HG03342 (cell line): ENCODE results near the gene MYO3B.
"Not testable (repeated sequence)": the region's sequence is repeated elsewhere in the genome, so short reads cannot be mapped to it uniquely, and the experiment has no call there.

Experiments
- ATAC-seq: cut with Tn5 transposase; IDR thresholded peaks from one replicate; pipeline ENCODE4 v1.9.1; 2021; ENCODE audit warnings: mild to moderate bottlenecking, moderate library complexity; ENCODE audit not compliant: unreplicated experiment

The MYO3B gene

DNA sequence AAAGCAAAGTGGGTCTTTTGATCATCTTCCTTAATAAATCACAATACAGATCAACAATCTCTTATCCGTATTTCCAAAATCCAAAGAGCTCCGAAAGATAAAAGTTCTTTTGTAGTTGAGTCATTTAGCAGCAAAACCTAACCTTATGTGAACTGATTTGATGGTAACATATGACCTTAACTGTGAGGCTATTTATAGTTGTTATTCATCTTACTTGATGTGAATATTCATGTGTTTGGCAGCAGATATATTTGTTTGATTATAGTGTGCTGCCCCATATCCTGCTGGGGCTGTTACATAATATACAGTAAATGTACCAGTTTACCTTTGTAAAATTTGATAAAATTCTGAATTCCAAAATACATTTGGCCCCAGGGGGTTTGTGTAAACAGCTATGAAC is 158.5 kb downstream of the MYO3B start:
- ATAC-seq: no peak

- ATAC-seq: no peak
Measured at GRCh38 chr2:170336916-170337315, 159.0 kb downstream of the MYO3B start.

GRCh38 chr2:170339322-170339721 is 161.4 kb downstream of the MYO3B start:
- no peak for ATAC-seq

DNA sequence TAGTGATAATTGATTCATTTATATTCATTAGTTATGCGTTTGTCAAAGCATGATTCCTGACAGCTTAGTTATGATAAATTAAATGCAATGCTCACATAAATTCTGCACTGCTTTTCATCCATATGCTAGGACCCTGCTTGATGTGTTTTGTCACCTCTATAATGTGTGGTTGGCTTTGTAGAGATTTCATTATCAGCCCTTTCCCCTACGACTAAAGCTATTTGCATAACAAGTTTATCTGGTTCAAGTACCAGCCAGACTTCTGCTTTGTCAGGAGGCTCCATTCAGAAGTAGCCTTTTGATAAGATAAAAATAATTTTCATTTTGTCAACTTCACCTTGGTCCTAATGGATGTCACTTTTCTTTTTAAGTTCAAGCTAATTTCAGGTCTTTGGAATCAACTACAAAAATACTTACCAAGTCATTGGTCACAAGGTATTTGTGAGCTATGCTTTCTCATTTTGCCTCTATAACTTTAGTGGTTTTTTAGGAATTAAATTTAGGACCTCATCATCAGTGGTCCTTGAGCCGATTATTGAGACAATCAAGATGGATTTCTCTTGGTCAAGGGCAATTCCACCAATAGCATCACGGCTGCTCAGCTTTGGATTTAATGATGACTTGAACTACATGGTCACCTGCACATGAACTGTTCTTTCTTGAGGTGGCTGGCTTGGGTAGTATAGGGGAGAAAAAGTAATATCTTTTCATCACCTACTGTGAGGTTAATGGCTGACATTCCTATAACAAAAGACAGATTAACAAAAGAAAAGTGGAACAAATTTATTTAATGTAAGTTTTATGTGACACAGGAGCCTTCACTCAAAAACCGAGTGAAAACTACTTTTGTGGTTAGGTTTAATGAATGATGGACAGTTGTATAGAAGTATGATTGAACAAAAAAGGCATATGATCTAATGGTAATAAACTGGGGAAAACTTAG is 162.1 kb downstream of the MYO3B start:
- ATAC-seq: no peak

DNA sequence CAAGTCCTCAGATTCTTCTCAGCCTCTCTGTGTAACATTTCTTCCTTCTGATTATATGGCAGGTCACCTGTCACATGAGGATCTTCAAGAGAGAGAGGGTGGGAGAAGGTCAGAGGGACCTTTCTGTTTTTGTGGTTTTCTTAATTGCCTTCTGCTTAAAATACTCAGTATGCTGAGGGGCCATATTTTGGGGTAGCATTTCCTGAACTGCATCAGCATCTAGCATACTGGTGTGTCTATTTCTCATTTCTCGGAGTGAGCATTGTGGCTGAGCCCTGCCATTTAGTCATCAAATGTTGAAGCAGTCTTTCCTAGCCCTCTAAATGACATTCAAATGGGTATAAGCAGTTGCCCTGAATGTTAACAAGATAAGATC is 162.7 kb downstream of the MYO3B start:
- ATAC-seq: no peak

DNA sequence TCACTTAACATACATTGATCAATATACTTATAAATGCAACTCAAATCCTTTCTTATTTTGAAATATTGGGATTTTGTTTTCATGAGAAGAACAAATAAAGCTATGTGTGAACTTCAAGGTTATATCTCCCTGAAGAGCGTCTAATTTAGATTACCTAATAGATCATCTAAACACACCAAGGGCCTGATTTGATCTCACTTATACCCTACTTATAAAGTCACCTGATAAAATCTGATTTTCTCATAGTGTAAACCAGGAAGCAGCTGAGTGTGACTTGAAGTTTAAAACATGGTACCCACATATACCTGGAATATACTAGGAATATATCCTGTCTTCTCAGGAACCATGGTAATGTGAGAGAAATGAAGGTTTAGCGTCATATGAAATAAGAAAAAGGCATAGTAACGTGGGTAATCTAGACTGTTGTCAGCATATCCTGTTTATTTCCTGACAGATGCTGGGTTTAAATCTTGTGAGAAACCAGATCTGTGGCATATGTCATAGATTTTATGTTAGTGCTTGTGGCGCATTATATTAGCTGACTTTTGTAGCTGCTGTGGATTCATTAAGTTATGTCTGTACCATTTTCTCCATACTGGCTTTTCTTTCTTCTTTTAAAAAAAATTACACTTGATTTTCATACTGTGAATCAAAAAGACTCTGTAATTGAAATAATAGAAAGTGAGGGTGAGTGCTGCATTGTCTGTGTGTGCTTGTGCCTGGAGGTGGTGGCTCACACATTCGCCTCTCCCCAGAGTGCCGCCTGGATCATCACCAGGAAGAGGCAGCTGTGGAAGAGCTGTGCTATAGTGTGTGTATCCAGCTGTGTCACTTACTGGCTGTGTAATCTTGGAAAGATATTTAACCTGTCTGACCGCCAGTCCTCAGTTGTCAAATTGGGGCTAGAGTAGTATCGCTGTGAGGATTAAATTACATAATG is 164.0 kb downstream of the MYO3B start:
- no peak for ATAC-seq

GRCh38 chr2:170344663-170345346 is 166.9 kb downstream of the MYO3B start:
- no peak for ATAC-seq

DNA sequence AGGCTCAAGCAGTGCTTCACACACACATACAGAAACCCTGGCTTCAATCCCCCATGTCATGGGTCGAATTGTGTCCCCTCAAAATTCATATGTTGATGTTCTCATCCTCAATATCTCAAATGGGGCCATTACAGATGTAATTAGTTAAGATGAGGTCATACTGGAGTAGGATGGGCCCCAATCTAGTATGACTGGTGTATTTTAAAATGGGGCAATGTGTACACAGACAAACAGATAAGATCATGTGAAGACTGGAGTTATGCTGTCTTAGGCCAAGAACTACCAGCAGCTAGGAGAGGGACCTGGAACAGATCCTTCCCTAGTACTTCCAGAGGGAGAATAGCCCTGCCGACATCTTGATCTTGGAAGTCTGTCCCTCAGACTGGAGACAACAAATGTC is 167.7 kb downstream of the MYO3B start:
- no peak for ATAC-seq

DNA sequence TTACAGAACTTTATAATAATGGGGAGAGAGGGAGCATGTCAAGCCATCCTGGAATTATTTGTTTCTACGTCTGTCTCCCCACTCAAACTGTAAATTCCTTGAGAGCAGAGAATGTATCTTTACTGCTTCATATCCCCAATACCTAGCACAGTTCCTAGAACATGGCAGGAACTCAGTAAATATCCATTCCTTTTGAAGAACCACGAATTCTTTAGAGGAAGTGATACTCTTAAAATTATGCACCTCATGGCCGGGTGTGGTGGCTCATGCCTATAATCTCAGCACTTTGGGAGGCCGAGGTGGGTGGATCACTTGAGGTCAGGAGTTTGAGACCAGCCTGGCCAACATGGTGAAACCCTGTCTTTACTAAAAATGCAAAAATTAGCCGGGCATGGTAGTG is 171.3 kb downstream of the MYO3B start:
- ATAC-seq: not testable (repeated sequence)

DNA sequence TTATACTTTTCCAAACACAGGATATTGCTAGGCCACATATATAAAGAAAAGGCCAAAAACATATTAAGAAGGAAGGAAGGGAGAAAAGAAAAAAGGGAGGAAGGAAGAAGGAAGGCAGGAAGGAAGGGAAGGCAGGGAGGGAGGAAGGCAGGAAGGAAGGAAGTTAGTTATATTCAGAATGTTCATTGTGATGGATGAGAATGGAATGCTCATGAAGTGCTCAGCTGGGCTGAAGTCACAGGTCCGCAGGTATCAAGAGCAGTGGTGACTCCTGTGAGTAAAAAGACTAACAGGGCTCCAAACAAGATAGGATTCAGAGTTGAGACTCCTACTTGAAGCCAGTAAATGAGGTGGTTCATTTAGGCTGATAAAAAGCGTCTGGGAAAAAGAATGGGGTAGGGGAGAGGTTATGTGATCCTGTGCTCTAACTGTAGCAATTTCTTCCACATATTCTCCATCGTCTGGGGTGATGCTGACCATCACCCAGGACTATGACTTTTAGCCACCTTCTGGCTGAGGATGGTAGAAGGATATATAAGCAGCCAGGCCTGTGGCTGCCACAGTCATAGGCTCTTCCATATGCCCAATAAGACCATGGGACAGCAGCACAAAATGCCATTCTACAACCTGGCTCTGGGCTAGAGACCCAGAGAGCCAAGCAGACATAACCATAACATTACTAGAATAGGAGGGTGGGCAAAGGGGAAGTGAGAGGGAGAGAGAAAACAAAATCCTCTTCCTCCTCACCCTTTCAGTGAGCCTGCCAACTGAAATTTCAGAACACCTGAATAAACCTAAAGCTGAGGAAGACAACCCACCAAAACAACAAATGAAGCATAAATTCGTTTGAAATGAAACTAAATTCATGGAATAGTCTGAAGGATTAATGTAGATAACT is 173.2 kb downstream of the MYO3B start:
- no peak for ATAC-seq

DNA sequence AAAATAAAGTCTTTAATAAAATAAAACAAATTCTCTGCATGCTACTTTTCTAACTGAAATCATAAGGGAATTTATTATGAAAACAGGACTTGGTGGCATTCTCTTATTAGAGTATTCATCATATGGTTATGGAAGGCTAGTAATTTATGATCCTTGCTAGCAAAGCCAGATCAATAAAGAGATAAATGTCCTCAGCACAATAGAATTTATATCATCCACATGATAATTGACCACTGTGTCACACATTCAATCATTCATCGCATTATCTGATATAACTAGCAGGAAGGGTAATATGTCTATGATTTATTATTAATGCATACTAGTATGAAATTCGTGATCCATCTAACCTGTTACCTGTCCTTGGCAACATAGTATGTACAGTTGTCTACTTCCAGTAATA is 175.8 kb downstream of the MYO3B start:
- ATAC-seq: no peak

DNA sequence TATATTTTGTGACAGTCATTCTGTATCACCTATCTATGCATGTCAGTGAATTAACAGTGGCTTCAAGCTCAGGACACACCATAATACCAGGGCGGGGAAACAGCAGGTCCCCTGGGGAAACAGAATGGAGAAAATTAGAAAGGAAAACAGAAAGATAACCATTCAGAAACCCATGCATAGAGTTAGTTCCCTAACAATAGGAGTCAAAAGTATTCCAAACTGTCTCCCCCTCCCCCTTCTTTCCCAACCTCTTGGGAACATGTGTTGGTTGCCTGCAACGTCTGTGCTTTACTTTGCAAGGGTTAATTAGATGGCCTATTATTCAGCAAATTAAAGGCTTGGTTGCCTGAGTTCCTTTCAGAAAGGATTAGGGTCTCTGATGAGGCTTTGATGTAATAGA is 176.4 kb downstream of the MYO3B start:
- ATAC-seq: no peak

DNA sequence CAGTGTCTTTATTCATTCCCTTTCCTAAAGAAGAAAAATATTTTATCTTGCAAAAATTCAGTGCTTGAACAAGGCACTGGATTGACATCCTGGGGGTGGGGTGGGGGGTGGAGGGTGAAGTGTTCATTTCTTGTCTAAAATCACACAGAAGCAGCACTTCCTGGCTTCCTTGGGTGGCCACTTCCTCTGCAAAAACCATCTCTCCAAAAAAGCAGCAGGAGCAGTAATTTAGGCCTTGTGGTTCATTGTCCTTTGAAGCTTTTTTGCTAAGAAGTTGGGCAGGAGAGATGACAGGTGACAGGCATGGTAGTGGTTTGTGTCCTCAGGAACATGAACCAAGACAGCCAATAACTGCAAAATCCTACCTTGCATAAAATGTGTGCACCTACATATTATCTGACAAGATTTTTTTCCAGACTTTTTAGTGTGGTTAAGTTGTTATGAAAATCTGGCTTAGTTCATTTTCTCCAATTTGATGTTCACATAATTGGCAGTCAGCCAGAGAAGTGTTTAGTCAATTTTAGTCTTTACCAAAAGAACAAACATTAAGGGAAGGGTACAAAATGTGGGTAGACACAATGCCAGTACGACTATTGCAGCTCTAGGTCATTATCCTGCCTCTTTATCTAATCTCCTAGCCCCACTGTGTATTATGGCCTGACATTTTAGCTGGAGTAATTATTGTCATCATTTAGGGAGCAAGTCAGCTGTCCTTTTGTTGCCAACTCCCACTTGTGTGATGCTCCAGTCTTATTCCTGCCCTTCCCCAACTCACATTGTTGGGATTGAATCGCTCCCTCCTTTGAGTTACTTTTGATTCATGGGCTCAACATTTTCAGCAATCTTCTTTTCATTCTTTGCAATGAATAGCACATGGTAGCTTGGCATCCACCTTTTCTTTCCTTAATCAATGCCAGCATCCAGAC is 177.2 kb downstream of the MYO3B start:
- ATAC-seq: no peak

- no peak for ATAC-seq
Measured at GRCh38 chr2:170359466-170359865, 181.5 kb downstream of the MYO3B start.

DNA sequence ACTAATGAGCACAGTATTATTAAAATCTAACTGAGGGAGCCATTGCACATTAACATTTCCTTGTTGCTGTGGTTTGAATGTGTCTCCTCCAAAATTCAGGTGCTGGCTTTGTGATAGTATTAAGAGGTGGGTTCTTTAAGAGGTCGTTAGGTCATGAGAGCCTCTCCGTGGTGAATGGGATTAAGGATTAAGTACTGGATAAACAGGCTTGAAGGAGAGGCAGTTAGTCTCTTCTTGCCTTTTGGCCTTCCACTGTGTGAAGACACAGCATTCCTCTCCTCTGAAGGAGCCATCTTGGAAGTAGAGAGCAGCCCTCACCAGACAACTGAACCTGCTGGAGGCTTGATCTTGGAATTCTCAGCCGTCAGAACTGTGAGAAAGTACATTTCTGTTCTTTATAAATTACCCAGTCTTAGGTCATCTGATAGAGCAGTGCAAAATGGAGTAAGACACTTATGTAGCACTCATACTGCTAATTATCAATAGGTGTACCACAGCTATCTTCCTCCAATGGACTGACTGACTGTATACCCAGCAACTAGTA is 182.7 kb downstream of the MYO3B start:
- no peak for ATAC-seq

- ATAC-seq: peak; percentile 56
Measured at GRCh38 chr2:170361090-170361936, 183.4 kb downstream of the MYO3B start.

DNA sequence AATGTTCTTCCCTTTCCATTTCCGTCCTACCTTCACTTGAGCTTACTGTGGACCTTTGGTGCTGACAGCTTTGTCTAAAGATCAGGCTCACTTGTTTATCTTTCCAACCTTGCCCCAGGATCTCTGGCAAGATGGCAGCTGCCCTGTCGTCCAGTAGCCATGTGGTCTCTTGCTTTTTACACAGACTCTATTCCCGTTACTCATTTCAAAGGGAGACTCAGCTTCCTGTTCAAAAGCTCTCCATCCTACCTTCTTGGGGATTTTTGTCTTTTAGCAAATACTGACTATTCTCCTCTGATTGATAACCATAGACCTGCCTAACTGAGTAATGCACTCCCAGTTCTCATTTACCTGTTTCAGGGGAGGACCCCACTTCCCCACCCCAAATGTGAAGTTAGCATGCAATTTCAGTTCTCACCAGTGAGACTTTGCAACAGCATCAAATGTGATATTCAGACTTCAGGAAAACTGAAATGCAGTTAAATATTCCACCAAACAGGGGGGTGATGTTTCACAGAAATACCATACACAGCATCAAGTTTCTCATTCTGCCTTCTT is 184.4 kb downstream of the MYO3B start:
- no peak for ATAC-seq
